GM12864 (cell line): ENCODE results near the gene BCL11B.

Experiments
- DNase-seq: peaks from one replicate; pipeline ENCODE4 v3.0.0-alpha.2; 2011; ENCODE audit warnings: low read depth
- H3K4me3 ChIP-seq: 2 replicates; pipeline ENCODE4 v1.5.1; 2011; ENCODE audit warnings: mild to moderate bottlenecking, low read depth, low read length, control low read depth
- TF ChIP-seq, protein P1 (sequence below): IDR thresholded peaks from 2 replicates; pipeline ENCODE4 v1.5.1; 2011; ENCODE audit warnings: low read depth, mild to moderate bottlenecking, moderate library complexity, low read length, control low read depth, inconsistent platforms; ENCODE audit errors: missing control alignments

The BCL11B gene

DNA sequence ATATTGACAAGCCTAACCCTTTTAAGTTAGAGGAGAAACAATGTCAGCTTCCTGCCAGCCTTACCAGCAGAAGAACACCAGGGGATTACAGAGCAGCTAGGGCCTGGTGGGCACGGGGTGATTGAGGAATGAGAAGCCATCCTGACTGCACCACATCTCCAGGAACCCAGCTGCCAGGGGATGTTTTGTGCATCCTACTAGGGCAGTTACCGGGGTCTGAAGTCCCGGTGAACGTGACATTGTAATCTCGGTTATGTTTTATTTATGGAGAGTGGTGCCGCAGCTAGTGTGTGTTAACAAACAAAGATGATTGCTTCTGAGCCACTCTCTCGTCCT lies 115.9 kb downstream of the BCL11B start:
- no peak for DNase-seq
- TF ChIP-seq, protein P1, sequence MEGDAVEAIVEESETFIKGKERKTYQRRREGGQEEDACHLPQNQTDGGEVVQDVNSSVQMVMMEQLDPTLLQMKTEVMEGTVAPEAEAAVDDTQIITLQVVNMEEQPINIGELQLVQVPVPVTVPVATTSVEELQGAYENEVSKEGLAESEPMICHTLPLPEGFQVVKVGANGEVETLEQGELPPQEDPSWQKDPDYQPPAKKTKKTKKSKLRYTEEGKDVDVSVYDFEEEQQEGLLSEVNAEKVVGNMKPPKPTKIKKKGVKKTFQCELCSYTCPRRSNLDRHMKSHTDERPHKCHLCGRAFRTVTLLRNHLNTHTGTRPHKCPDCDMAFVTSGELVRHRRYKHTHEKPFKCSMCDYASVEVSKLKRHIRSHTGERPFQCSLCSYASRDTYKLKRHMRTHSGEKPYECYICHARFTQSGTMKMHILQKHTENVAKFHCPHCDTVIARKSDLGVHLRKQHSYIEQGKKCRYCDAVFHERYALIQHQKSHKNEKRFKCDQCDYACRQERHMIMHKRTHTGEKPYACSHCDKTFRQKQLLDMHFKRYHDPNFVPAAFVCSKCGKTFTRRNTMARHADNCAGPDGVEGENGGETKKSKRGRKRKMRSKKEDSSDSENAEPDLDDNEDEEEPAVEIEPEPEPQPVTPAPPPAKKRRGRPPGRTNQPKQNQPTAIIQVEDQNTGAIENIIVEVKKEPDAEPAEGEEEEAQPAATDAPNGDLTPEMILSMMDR: no peak
- no peak overlapping the region for H3K4me3 ChIP-seq

DNA sequence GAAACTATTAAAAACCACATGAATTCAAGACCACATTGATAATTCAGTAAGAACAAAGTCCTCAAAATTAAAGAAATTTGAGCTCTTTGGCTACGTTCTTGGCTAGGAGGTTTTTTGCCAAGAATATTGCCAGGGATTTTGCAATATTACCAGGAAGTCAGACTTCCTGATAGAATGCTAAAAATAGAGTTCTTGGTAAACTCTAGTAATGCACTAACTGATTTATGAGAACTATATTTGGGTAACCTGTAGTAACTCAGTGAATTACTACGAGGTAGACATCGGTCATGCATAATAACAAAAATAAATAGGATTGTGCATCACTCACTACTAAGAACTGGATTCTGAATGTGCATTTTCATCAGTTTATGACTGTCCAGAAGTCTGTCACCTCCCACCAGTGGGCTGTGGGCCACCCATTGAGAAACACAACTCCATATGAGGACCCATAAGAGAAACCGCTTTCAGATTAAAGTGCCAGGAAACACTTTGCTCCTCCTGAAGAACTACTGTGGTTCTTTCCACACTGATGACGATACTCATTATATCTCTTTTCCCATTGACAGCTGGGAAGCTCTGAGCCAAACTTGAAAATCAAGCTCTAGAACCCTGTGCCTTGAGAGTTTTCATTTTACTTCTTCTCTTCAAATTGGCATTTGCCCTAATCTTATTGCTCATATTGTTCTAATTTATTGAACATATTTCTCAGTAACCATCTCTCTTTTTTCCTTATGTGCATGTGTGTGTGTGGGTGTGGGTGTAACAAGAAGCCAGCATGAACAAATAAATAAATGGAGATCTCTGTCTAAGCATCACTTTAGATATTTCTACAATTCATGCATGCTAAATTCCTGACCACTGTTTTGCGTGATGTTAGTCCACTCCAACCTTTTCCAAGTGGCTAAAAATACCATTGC lies 116.6 kb downstream of the BCL11B start:
- no peak for DNase-seq
- H3K4me3 ChIP-seq: no peak overlapping the region
- TF ChIP-seq, protein P1: no peak

DNA sequence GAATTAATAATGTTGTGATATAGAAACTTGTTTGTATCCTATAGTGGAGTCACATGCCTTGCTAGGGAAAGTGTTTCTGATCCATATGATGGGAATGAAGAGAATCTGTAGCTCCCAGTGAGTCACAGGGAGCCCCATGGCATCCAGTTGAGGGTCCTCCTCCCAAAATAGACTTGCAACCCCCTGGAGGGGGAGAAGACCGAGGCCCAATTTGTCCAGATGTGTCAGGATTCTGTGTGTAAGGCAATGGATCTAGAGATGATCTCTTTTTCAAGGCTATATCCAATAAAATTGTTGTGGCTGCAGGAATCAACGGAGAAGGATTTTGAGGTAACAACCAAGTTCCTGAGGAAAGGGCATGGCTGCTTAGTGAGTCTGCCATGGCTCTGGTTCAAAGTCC lies 121.8 kb downstream of the BCL11B start:
- TF ChIP-seq, protein P1: no peak
- no peak overlapping the region for H3K4me3 ChIP-seq
- no peak for DNase-seq

DNA sequence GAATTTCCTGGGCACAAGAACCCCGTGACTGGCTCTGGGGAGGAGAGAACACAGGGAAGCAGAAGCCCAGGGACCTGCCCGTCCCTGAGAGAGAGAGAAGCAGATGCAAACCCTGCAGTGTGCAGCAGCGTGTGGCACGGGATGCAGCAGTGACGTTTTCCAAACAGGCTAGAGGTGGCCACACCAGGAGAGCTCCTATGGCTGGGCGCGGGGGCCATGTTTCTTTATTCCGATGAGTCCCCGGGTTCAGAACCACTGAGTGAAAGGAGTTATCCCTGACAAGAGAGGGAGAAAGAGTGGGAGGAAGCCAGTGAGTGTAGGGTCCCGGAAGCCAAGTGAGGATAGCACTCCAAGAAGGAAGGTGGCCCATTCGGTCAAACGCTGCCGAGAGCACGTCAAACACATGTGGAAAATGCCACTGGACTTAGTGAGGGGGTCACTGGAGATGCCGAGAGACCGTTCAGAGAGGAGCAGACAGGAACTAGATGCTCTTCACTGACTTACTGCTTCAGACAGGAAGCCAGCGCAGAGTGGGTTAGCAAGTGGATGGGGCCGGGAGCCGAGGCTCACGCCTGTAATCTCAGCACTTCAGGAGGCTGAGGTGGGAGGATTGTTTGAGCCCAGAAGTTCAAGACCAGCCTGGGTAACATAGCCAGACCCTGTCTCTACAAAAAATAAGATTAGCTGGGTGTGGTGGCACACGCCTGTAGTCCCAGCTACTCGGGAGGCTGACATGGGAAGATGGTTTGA lies 123.0 kb downstream of the BCL11B start:
- no peak for DNase-seq

DNA sequence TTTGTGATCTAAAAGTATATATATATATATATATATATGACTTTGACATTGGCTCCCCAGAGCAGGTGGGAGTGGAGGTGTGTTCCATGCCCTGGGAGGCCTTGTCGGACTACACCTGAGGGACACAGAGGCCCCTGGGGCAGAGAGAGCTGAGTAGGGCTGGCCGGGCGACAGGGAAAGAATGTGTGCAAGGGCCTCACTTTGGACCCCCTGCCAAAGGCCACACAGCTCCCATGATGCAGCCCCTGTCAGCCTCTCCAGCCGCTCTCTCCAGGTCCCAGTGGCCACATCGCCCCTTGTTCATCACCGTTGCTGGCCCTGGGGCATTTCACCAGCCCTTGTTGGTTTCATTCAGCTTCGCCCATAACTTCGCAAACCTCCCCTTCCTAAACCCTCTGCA lies 123.9 kb downstream of the BCL11B start:
- no peak for DNase-seq
- no peak overlapping the region for H3K4me3 ChIP-seq
- TF ChIP-seq, protein P1: no peak

More for the DNA sequence above, 123.0 kb downstream of the BCL11B start:
- H3K4me3 ChIP-seq: no peak overlapping the region
- TF ChIP-seq, protein P1: no peak

DNA sequence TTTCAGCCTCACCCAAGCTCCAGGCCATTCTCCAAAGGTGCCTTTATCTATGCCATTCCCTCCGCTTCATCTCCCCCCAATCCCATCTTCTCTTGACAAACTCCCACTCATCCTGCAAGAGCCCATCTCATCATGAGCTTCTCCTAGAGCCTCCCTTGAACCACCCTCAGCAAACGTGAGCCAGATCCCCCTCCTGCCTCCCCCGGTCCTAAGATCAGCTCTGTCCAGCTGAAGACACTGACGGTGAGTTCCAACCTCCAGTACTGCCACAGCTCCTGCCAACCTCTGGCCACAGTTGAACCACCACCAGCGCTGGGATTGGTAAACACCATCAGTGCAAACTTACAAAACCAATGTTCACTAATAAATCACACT lies 124.6 kb downstream of the BCL11B start:
- no peak for DNase-seq
- TF ChIP-seq, protein P1: no peak
- no peak overlapping the region for H3K4me3 ChIP-seq
